IPS-20b (cell line): Measurements from ENCODE around the gene SEPTIN2.
"Not testable (repeated sequence)": the region's sequence is repeated elsewhere in the genome, so short reads cannot be mapped to it uniquely, and the experiment has no call there.

ENCODE experiments used
- H3K27ac ChIP-seq: one replicate; pipeline ENCODE4 v1.5.1; 2013; ENCODE audit warnings: low read length
- H3K27me3 ChIP-seq: 2 replicates; pipeline ENCODE4 v1.6.1; 2013; ENCODE audit warnings: mild to moderate bottlenecking, low read length, inconsistent platforms; ENCODE audit not compliant: insufficient read depth
- H3K36me3 ChIP-seq: 2 replicates; pipeline ENCODE4 v1.6.1; 2013; ENCODE audit warnings: low read depth, mild to moderate bottlenecking, inconsistent platforms, low read length, moderate library complexity; ENCODE audit not compliant: insufficient read depth
- H3K4me1 ChIP-seq: 2 replicates; pipeline ENCODE4 v1.6.1; 2013; ENCODE audit warnings: mild to moderate bottlenecking, control low read depth, inconsistent platforms, low read length, moderate library complexity; ENCODE audit not compliant: insufficient read depth
- H3K4me3 ChIP-seq: 2 replicates; pipeline ENCODE4 v1.5.1; 2013; ENCODE audit warnings: mild to moderate bottlenecking, low read length, inconsistent platforms
- H3K9ac ChIP-seq: 2 replicates; pipeline ENCODE4 v1.6.1; 2013; ENCODE audit warnings: low read depth, mild to moderate bottlenecking, inconsistent platforms, low read length, moderate library complexity
- H3K9me3 ChIP-seq: 2 replicates; pipeline ENCODE4 v1.6.1; 2013; ENCODE audit warnings: mild to moderate bottlenecking, low read depth, low read length, inconsistent platforms; ENCODE audit not compliant: insufficient read depth

Gene SEPTIN2

DNA sequence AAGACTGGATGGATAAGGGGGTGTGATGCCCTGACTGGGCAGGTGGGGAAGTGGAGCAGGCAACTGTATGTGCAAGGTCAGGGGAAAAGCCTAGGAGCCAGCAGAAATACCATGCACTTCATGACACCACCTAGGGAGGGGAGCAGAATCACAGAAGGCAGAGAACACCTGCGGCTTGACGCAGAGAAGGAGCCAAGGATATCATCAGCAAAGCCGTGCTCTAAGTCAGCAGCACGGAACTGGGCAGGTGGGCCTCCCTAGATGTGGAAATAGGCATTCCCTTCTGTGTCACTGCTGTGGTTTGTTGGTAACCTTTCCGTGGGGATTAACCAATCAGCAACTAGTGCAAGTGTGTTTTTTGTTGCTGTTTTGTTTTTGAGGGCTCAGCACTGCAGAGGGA, 41.6 kb upstream of the SEPTIN2 start:
- no peak overlapping the region for H3K27ac ChIP-seq
- no peak overlapping the region for H3K9ac ChIP-seq
- H3K27me3 ChIP-seq, result no peaks in the 10 kb centered on the region
- no peak overlapping the region for H3K4me3 ChIP-seq
- H3K36me3 ChIP-seq, result peaks cover 2% of the 10 kb centered on the region; the same call in 1 of the 2 replicates
- H3K4me1 ChIP-seq, result peaks cover 6% of the 10 kb centered on the region; the same call in 1 of the 2 replicates
- no peaks in the 10 kb centered on the region for H3K9me3 ChIP-seq

DNA sequence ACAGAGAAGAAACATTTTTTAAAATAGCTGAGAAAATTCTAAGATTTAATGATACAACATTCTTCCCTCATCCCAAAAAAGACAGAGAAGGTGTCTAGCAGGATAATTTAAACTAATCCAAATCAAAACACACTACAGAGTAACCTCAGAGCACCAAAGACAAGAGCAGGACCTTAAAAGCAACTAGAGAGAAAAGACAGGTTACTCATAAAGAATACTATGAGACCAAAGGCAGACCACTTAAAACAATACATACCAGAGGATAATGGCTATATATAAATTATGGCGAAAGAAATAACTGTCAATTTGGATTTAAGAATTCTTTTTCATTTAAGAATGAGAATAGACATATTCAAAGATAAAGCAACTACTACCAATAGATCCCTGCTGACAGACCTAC, 40.2 kb upstream of the SEPTIN2 start:
- Histone ChIP-seq H3K36me3 (no peaks in the 10 kb centered on the region), H3K4me1 (peaks cover 9% of the 10 kb centered on the region; the same call in 1 of the 2 replicates), H3K4me3 (no peak overlapping the region), H3K27me3 (no peaks in the 10 kb centered on the region), H3K9me3 (no peaks in the 10 kb centered on the region), H3K9ac (no peak overlapping the region), H3K27ac (no peak overlapping the region)

DNA sequence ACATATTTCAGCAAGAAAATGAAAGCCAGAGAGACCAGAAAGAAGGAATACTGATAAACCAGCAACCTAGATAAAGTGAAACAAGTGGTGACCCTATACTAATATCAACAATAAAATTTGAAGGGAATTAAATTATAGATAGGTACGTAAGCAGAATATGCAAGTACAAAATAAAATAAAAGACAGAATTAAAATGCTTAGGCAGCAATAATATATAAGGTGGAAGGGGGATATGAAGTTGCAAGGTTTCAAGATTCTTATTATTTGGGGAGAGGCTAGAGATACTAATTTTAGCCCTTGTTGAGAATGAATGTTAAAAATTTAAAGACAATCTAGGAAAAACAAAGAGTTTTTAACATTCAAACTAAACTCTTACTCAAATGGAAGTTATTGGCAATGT, 39.8 kb upstream of the SEPTIN2 start:
- no peak overlapping the region for H3K27ac ChIP-seq
- H3K4me1 ChIP-seq, result peaks cover 9% of the 10 kb centered on the region; the same call in 1 of the 2 replicates
- no peak overlapping the region for H3K4me3 ChIP-seq
- H3K9me3 ChIP-seq, result no peaks in the 10 kb centered on the region
- no peaks in the 10 kb centered on the region for H3K36me3 ChIP-seq
- H3K27me3 ChIP-seq, result no peaks in the 10 kb centered on the region
- no peak overlapping the region for H3K9ac ChIP-seq

DNA sequence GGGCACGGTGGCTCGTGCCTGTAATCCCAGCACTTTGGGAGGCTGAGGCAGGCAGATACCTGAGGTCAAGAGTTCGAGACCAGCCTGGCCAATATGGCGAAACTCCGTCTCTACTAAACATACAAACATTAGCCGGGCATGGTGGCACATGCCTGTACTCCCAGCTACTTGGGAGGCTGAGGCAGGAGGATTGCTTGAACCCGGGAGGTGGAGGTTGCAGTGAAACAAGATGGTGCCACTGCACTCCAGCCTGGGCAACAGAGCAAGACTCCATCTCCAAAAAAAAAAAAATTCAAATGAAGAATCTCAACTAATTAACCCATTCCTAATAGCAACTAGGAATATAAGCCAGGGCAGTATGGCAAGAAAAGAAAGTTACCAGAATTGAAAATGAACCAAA, 37.4 kb upstream of the SEPTIN2 start:
- not testable (repeated sequence) for H3K36me3 ChIP-seq, H3K27me3 ChIP-seq, H3K27ac ChIP-seq, H3K4me1 ChIP-seq, H3K9ac ChIP-seq, H3K4me3 ChIP-seq, H3K9me3 ChIP-seq

DNA sequence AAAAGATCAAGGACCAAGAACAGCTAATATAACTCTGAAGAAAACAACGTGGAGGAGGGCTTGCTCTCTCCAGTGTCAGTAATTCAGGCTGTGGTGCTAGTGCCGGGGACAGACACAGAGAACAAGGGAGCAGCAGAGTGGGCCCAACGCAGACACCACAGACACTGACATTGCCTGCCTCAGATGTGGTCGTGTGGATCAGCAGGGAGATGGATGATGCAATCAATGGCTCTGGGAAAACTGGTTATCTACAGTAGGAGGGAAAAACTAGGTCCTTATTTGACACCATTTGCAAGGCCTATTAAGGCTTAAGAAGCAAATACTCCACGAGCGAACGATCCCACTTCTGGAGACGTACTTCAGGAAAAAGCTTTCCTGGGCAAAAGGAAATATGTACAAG, 36.3 kb upstream of the SEPTIN2 start:
- Histone ChIP-seq H3K9me3 (no peaks in the 10 kb centered on the region), H3K9ac (no peak overlapping the region), H3K4me1 (peaks cover 3% of the 10 kb centered on the region; the same call in 1 of the 2 replicates), H3K27ac (no peak overlapping the region), H3K4me3 (no peak overlapping the region), H3K36me3 (no peaks in the 10 kb centered on the region), H3K27me3 (no peaks in the 10 kb centered on the region)

DNA sequence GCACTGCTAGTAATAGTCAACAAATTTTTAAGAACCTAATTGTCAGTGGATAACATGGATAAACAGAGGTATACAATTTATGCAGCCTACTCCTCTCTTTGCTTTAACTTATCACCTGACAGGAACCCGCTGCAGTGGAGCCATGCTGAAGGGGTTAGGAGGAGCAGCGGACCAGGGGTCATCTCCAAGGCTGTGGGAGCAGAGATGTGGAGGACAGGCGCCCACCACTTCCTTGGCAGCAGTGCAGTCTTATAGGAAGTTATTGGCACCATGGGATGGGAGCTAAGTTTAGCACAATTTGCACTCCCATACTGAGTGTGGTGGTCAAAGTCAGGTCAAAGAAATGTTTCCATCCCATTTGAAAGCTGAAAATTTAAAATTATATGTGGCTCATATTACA, 35.9 kb upstream of the SEPTIN2 start:
- no peaks in the 10 kb centered on the region for H3K36me3 ChIP-seq
- H3K4me3 ChIP-seq, result no peak overlapping the region
- H3K4me1 ChIP-seq, result peaks cover 3% of the 10 kb centered on the region; the same call in 1 of the 2 replicates
- no peak overlapping the region for H3K9ac ChIP-seq
- no peaks in the 10 kb centered on the region for H3K27me3 ChIP-seq
- no peaks in the 10 kb centered on the region for H3K9me3 ChIP-seq
- H3K27ac ChIP-seq, result no peak overlapping the region

DNA sequence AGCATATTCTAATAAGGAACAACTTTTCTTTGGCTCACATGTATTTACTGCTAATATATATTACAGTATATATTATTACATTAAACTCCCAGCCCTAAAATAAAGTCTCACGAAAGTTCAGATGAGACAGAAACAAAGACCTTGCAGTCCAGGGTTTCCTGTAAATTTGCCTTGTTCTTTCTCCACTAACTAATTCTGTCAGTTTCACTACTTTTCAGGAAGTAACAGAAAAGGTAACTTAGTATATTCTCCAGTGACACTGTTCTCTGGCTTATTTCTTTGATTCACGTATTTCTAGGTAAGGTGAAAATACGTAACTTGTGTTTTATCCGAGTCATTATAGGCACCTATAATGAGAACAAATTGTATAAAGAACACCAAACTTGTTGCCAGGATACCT, 35.4 kb upstream of the SEPTIN2 start:
- H3K36me3 ChIP-seq, result no peaks in the 10 kb centered on the region
- H3K27me3 ChIP-seq, result no peaks in the 10 kb centered on the region
- no peak overlapping the region for H3K9ac ChIP-seq
- no peaks in the 10 kb centered on the region for H3K9me3 ChIP-seq
- H3K4me1 ChIP-seq, result peaks cover 3% of the 10 kb centered on the region; the same call in 1 of the 2 replicates
- no peak overlapping the region for H3K27ac ChIP-seq
- no peak overlapping the region for H3K4me3 ChIP-seq

DNA sequence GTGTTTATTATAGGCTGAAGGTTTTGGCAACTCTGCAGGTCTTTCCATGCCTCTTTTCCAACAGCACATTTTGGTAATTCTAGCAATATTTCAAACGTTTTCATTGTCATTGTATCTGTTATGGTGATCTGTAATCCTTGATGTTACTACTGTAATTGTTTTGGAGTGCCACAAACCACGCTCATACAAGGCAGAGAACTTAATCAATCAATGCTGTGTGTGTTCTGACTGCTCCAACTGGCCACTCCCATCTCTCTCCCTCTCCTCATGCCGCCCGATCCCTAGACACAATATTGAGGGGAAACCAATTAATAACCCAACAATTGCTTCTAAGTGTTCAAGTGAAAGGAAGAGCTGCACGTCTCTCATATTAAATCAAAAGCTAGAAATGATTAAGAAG, 33.2 kb upstream of the SEPTIN2 start:
- H3K27ac ChIP-seq, result no peak overlapping the region
- no peaks in the 10 kb centered on the region for H3K9me3 ChIP-seq

DNA sequence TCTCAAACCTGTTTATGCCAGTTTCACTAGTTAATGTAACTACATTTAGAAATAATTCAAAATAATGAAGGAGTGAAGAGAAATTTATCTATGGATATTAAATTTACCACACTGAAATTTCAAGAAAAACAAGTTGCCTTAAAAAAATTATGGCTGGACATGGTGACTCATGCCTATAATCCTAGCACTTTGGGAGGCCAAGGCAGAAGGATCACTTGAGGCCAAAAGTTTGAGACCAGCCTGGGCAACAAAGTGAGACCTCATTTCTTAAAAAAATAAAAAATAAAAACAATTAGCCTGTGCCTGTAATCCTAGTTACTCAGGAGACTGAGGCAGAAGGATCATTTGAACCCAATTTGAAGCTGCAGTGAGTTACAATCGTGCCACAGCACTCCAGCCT, 30.1 kb upstream of the SEPTIN2 start:
- H3K9me3 ChIP-seq, result no peaks in the 10 kb centered on the region
- H3K36me3 ChIP-seq, result 0 out of 2 replicates have a peak, but pooled peaks cover 2% of the 10 kb centered on the region
- H3K4me3 ChIP-seq, result no peak overlapping the region
- H3K9ac ChIP-seq, result no peak overlapping the region
- no peaks in the 10 kb centered on the region for H3K4me1 ChIP-seq
- H3K27ac ChIP-seq, result no peak overlapping the region
- H3K27me3 ChIP-seq, result no peaks in the 10 kb centered on the region

More for the DNA sequence above, 33.2 kb upstream of the SEPTIN2 start:
- Histone ChIP-seq H3K36me3 (no peaks in the 10 kb centered on the region), H3K4me3 (no peak overlapping the region), H3K9ac (no peak overlapping the region), H3K4me1 (peaks cover 3% of the 10 kb centered on the region; the same call in 1 of the 2 replicates), H3K27me3 (no peaks in the 10 kb centered on the region)

DNA sequence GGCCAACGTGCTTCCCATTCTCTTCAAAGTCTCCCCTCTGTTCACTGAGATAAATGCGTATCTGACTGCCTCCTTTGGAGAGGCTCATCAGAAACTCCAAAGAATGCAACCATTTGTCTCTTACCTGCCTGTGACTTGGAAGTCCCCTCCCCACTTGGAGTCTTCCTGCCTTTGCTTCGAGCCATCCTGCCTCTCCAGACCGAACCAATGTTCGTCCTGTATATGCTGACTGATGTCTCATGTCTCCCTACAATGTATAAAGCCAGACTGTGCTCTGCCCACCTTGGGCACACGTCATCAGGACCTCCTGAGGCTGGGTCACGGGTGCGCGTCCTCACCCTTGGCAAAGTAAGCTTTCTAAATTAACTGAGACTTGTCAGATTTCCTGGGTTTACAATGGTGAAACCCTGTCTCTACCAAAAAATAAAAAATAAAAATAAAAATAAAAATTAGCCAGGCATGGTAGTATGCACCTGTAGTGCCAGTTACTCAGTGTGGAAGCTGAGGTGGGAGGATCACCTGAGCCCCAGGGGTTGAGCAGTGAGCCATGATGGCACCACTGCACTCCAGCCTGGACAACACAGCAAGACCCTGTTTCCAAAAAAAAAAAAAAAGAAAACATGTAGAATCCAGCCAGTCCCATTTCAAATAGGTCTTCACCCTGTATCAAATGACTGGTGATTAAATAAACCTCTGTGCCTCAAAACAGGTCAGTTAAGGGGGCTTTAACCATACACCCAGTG, 29.2 kb upstream of the SEPTIN2 start:
- Histone ChIP-seq H3K27ac (no peak overlapping the region), H3K36me3 (0 out of 2 replicates have a peak, but pooled peaks cover 4% of the 10 kb centered on the region), H3K4me3 (no peak overlapping the region), H3K4me1 (no peaks in the 10 kb centered on the region), H3K27me3 (no peaks in the 10 kb centered on the region), H3K9ac (no peak overlapping the region), H3K9me3 (no peaks in the 10 kb centered on the region)

DNA sequence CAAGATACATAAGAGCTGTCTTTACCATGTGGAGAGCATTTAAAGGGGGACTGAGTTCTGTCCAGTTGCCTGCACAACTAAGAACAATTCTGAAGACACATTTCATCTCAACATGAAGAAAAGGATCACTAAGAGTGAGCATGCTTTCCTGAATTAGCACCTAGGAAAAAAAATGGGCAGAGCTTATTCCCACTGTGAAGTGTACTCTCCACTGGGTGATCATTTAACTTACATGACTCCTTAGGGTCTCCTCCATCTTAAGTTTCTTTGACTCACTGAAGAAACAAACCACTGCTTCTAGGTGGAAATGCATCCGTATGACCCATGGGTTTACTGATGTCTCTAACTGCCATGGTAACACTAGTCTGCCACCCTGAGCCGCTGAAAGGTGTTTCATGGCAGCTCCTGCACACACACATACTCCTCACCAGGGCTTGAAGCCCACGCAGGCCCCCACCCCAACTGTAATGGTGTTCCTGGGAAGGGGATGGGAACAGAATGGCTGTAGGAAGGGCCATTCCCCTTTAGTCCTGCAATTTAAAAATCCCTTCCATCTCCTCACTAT, 27.3 kb upstream of the SEPTIN2 start:
- H3K27ac ChIP-seq, result no peak overlapping the region
- no peak overlapping the region for H3K9ac ChIP-seq
- H3K27me3 ChIP-seq, result no peaks in the 10 kb centered on the region
- H3K9me3 ChIP-seq, result no peaks in the 10 kb centered on the region
- H3K4me3 ChIP-seq, result no peak overlapping the region
- H3K36me3 ChIP-seq, result 0 out of 2 replicates have a peak, but pooled peaks cover 4% of the 10 kb centered on the region
- H3K4me1 ChIP-seq, result no peaks in the 10 kb centered on the region

DNA sequence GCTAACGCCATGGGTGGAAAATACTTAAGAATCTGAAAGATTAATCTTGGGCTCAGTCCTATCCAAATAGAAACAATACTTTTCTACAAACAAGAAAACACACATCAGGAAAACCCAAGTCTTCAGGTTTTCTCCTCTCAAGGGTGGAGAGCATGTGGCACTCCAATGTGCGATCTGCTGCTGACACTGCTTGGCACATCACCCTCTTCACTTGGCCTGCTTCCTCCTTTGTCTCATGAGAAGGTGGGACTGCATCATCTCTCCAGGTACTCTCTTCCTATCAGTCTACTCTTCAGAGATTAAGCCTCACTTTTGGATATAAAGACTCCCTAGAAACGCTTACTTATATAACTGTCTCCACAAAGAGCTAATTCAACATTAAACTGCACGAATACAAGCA, 26.7 kb upstream of the SEPTIN2 start:
- no peaks in the 10 kb centered on the region for H3K4me1 ChIP-seq
- no peaks in the 10 kb centered on the region for H3K9me3 ChIP-seq
- 0 out of 2 replicates have a peak, but pooled peaks cover 4% of the 10 kb centered on the region for H3K36me3 ChIP-seq
- H3K4me3 ChIP-seq, result no peak overlapping the region
- no peak overlapping the region for H3K27ac ChIP-seq
- no peak overlapping the region for H3K9ac ChIP-seq
- no peaks in the 10 kb centered on the region for H3K27me3 ChIP-seq
